Stimulated activated naive B cell treated with anti-CD40 and anti-IgM and Interleukin-4, amounts not matched to agents 10 μg/mL and 1 μg/mL and 100 μg/mL, for 72 hours (primary cell): ENCODE results near the gene SH3RF1.

Source experiments
- ATAC-seq, 2 donors: fragments of 150-1000 bp; cut with Tn5 transposase; replicated peaks; 2 replicates each; pipeline ENCODE4 v1.10.0; 2021; ENCODE audit warnings: moderate library complexity in 1 of 2
- DNase-seq: peaks from one replicate; pipeline ENCODE4 v3.0.0; 2021
- H3K27ac Mint-ChIP-seq: one replicate; pipeline ENCODE4 v1.8.0; 2022; ENCODE audit warnings: mild to moderate bottlenecking, mixed read lengths
- H3K27me3 Mint-ChIP-seq, 2 donors: one replicate each; pipeline ENCODE4 v1.8.0; 2022; ENCODE audit warnings: mixed read lengths in 2 of 2
- H3K36me3 Mint-ChIP-seq, 2 donors: one replicate each; pipeline ENCODE4 v1.8.0; 2022; ENCODE audit warnings: mixed read lengths in 2 of 2, mild to moderate bottlenecking in 1 of 2
- H3K4me1 Mint-ChIP-seq, 2 donors: one replicate each; pipeline ENCODE4 v1.8.0; 2022; ENCODE audit warnings: mixed read lengths in 2 of 2, mild to moderate bottlenecking in 1 of 2
- H3K4me3 Mint-ChIP-seq, 2 donors: one replicate each; pipeline ENCODE4 v1.8.0; 2022; ENCODE audit warnings: mild to moderate bottlenecking in 2 of 2, mixed read lengths in 2 of 2, moderate library complexity in 1 of 2
- H3K9me3 Mint-ChIP-seq, 2 donors: one replicate each; pipeline ENCODE4 v1.8.0; 2022; ENCODE audit warnings: mixed read lengths in 2 of 2, mild to moderate bottlenecking in 1 of 2

The SH3RF1 gene

GRCh38 chr4:169236078-169236477 lies 34.7 kb downstream of the SH3RF1 start:
- H3K9me3 Mint-ChIP-seq = no peaks in the 10 kb centered on the region
- no peak overlapping the region for H3K4me3 Mint-ChIP-seq
- no peak for ATAC-seq
- H3K27me3 Mint-ChIP-seq = no peaks in the 10 kb centered on the region
- no peak overlapping the region for H3K27ac Mint-ChIP-seq
- H3K36me3 Mint-ChIP-seq = no peaks in the 10 kb centered on the region
- no peak for DNase-seq
- H3K4me1 Mint-ChIP-seq = peaks cover 6 to 7% of the 10 kb centered on the region in 2 donors

GRCh38 chr4:169234137-169234855 lies 36.5 kb downstream of the SH3RF1 start:
- Mint-ChIP-seq H3K36me3 (no peaks in the 10 kb centered on the region), H3K27me3 (no peaks in the 10 kb centered on the region), H3K4me3 (no peak overlapping the region), H3K27ac (no peak overlapping the region), H3K4me1 (peaks cover 6 to 7% of the 10 kb centered on the region in 2 donors), H3K9me3 (no peaks in the 10 kb centered on the region)
- no peak for DNase-seq
- ATAC-seq = no peak

- Mint-ChIP-seq H3K36me3 (no peaks in the 10 kb centered on the region), H3K27me3 (no peaks in the 10 kb centered on the region), H3K4me1 (peaks cover 6 to 7% of the 10 kb centered on the region in 2 donors), H3K9me3 (no peaks in the 10 kb centered on the region), H3K27ac (no peak overlapping the region), H3K4me3 (no peak overlapping the region)
- DNase-seq (no peak), ATAC-seq (no peak)
These were observed 37.1 kb downstream of the SH3RF1 start for GRCh38 chr4:169233691-169234090.

- Mint-ChIP-seq H3K9me3 (no peaks in the 10 kb centered on the region), H3K27me3 (no peaks in the 10 kb centered on the region), H3K36me3 (no peaks in the 10 kb centered on the region), H3K27ac (no peak overlapping the region), H3K4me1 (peaks cover 6 to 7% of the 10 kb centered on the region in 2 donors), H3K4me3 (no peak overlapping the region)
- DNase-seq (no peak), ATAC-seq (no peak)
These were observed 39.0 kb downstream of the SH3RF1 start for GRCh38 chr4:169231647-169232262.

GRCh38 chr4:169229571-169230028 lies 41.2 kb downstream of the SH3RF1 start:
- H3K36me3 Mint-ChIP-seq = no peaks in the 10 kb centered on the region
- no peaks in the 10 kb centered on the region for H3K9me3 Mint-ChIP-seq
- H3K27ac Mint-ChIP-seq = no peak overlapping the region
- no peak for ATAC-seq
- peaks cover 6 to 7% of the 10 kb centered on the region in 2 donors for H3K4me1 Mint-ChIP-seq
- no peak for DNase-seq
- no peaks in the 10 kb centered on the region for H3K27me3 Mint-ChIP-seq
- no peak overlapping the region for H3K4me3 Mint-ChIP-seq

GRCh38 chr4:169228076-169228475 lies 42.7 kb downstream of the SH3RF1 start:
- Mint-ChIP-seq H3K4me1 (no peaks in the 10 kb centered on the region), H3K9me3 (no peaks in the 10 kb centered on the region)
- ATAC-seq = no peak

GRCh38 chr4:169226565-169226964 lies 44.2 kb downstream of the SH3RF1 start:
- no peaks in the 10 kb centered on the region for H3K36me3 Mint-ChIP-seq
- DNase-seq (no peak), ATAC-seq (no peak)
- no peaks in the 10 kb centered on the region for H3K9me3 Mint-ChIP-seq
- H3K4me3 Mint-ChIP-seq = no peak overlapping the region
- H3K27me3 Mint-ChIP-seq = no peaks in the 10 kb centered on the region
- no peak overlapping the region for H3K27ac Mint-ChIP-seq
- no peaks in the 10 kb centered on the region for H3K4me1 Mint-ChIP-seq

More at GRCh38 chr4:169228076-169228475, 42.7 kb downstream of the SH3RF1 start:
- DNase-seq = no peak
- Mint-ChIP-seq H3K36me3 (no peaks in the 10 kb centered on the region), H3K27me3 (no peaks in the 10 kb centered on the region), H3K27ac (no peak overlapping the region), H3K4me3 (no peak overlapping the region)

- H3K27me3 Mint-ChIP-seq = no peaks in the 10 kb centered on the region
- no peak overlapping the region for H3K27ac Mint-ChIP-seq
- no peaks in the 10 kb centered on the region for H3K9me3 Mint-ChIP-seq
- ATAC-seq (peak; percentile 41 to 51), DNase-seq (no peak)
- H3K4me1 Mint-ChIP-seq = no peaks in the 10 kb centered on the region
- no peak overlapping the region for H3K4me3 Mint-ChIP-seq
- H3K36me3 Mint-ChIP-seq = no peaks in the 10 kb centered on the region
These were observed 44.9 kb downstream of the SH3RF1 start for GRCh38 chr4:169225812-169226211.

- H3K27me3 Mint-ChIP-seq = no peaks in the 10 kb centered on the region
- ATAC-seq (peak; percentile 72 to 73), DNase-seq (no peak)
- no peaks in the 10 kb centered on the region for H3K36me3 Mint-ChIP-seq
- no peaks in the 10 kb centered on the region for H3K9me3 Mint-ChIP-seq
- H3K4me3 Mint-ChIP-seq = no peak overlapping the region
- no peaks in the 10 kb centered on the region for H3K4me1 Mint-ChIP-seq
- no peak overlapping the region for H3K27ac Mint-ChIP-seq
These were observed 45.6 kb downstream of the SH3RF1 start for GRCh38 chr4:169225058-169225751.

- Mint-ChIP-seq H3K4me1 (no peaks in the 10 kb centered on the region), H3K27ac (no peak overlapping the region), H3K27me3 (no peaks in the 10 kb centered on the region), H3K36me3 (no peaks in the 10 kb centered on the region), H3K9me3 (no peaks in the 10 kb centered on the region), H3K4me3 (no peak overlapping the region)
- no peak for DNase-seq
- ATAC-seq = no peak
These were observed 48.0 kb downstream of the SH3RF1 start for GRCh38 chr4:169222761-169223160.

- H3K36me3 Mint-ChIP-seq = no peaks in the 10 kb centered on the region
- ATAC-seq = no peak
- H3K4me1 Mint-ChIP-seq = no peaks in the 10 kb centered on the region
- H3K27ac Mint-ChIP-seq = no peak overlapping the region
- H3K4me3 Mint-ChIP-seq = no peak overlapping the region
- DNase-seq = no peak
- no peaks in the 10 kb centered on the region for H3K27me3 Mint-ChIP-seq
- no peaks in the 10 kb centered on the region for H3K9me3 Mint-ChIP-seq
These were observed 49.1 kb downstream of the SH3RF1 start for GRCh38 chr4:169221662-169222061.

GRCh38 chr4:169220854-169221411 lies 49.8 kb downstream of the SH3RF1 start:
- no peaks in the 10 kb centered on the region for H3K9me3 Mint-ChIP-seq

GRCh38 chr4:169220447-169220846 lies 50.3 kb downstream of the SH3RF1 start:
- no peak for ATAC-seq
- H3K27me3 Mint-ChIP-seq = no peaks in the 10 kb centered on the region
- no peaks in the 10 kb centered on the region for H3K9me3 Mint-ChIP-seq
- H3K36me3 Mint-ChIP-seq = no peaks in the 10 kb centered on the region
- peaks cover 2 to 5% of the 10 kb centered on the region in 2 donors for H3K4me1 Mint-ChIP-seq
- no peak overlapping the region for H3K27ac Mint-ChIP-seq
- DNase-seq = no peak
- H3K4me3 Mint-ChIP-seq = no peak overlapping the region

More at GRCh38 chr4:169220854-169221411, 49.8 kb downstream of the SH3RF1 start:
- Mint-ChIP-seq H3K36me3 (no peaks in the 10 kb centered on the region), H3K27ac (no peak overlapping the region), H3K27me3 (no peaks in the 10 kb centered on the region), H3K4me3 (no peak overlapping the region), H3K4me1 (peaks cover 0 to under 1% of the 10 kb centered on the region in 2 donors)
- DNase-seq = no peak
- ATAC-seq = no peak

- Mint-ChIP-seq H3K4me1 (peaks cover 4 to 13% of the 10 kb centered on the region in 2 donors), H3K4me3 (no peak overlapping the region), H3K27me3 (no peaks in the 10 kb centered on the region), H3K9me3 (no peaks in the 10 kb centered on the region), H3K27ac (no peak overlapping the region), H3K36me3 (peaks cover 0 to under 1% of the 10 kb centered on the region in 2 donors)
- no peak for ATAC-seq
- DNase-seq = no peak
These were observed 51.3 kb downstream of the SH3RF1 start for GRCh38 chr4:169219440-169219839.
